HTR-8/SVneo (cell line): ENCODE measurements around the gene OR13J1.
A peak's percentile ranks its signal among the peaks of the same experiment; 100 is the strongest.

Experiments
- DNase-seq: peaks from one replicate; pipeline ENCODE4 v3.0.0; 2011; ENCODE audit warnings: low spot score, mixed read lengths; ENCODE audit not compliant: insufficient read length
- FAIRE-seq: peaks from 2 replicates; lab custom pipeline; 2011; peaks lifted over from hg19 to GRCh38; lab: Jason Lieb, UNC

OR13J1 gene

DNA sequence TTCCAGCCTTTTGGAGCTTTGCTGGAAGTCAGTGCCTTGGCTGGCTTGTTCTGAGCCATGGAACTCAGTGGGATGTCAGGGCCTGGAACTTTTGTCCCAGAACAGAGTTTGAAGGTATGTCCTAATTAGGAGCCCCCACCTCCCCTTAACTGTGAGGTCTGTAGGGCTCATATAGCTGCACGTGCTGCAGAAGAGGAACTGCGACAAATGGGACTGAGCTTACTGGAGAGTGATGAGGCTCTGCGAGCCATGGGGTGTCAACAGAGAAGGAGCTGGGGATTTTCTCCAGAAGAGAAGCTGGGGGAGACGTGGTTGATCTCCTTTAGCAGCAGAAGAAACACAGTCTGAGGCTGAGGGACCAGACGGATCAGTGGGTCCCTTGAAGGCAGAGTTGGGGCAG, 30.3 kb downstream of the OR13J1 start:
- no peak for FAIRE-seq
- DNase-seq = no peak

DNA sequence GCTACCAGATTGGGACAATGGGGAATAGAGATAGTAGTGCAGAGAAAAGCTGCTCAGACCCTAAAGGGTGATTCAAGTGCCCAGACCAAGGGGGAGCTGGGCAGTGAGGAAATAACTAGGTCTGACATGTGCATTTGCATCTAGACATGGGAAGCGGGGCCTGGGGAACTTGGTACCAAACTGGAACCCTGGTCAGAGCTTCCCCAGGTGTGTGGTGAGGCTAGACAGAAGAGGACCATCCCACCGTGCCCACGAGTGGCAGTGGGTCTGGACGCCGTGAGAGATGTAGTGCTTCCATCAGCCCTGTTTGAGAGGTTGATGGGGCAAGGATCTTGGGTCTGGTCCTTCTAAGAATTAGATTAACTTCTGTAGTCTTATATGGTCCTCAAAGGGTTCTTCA, 33.6 kb downstream of the OR13J1 start:
- no peak for FAIRE-seq

DNA sequence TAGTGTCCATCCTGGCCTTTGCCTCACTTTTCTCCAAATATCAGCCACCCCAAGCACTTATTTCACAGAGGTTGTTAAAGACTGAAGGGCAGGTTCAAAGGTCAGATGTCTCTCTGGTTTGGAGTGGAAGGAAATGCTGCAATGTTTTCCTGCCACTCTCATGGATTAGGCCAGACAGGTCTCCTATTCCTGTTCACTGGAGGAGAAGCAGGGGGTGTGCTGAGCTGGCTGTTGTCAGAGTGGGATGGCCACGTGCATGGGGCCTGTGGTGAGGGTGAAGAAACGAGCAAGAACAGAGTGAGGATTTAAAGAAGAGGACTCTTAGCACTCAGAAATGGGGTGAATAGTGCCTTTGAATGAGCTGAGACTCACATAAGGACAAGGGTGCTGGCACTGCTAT, 34.4 kb downstream of the OR13J1 start:
- DNase-seq (no peak), FAIRE-seq (no peak)

More for the DNA sequence above, 33.6 kb downstream of the OR13J1 start:
- no peak for DNase-seq

DNA sequence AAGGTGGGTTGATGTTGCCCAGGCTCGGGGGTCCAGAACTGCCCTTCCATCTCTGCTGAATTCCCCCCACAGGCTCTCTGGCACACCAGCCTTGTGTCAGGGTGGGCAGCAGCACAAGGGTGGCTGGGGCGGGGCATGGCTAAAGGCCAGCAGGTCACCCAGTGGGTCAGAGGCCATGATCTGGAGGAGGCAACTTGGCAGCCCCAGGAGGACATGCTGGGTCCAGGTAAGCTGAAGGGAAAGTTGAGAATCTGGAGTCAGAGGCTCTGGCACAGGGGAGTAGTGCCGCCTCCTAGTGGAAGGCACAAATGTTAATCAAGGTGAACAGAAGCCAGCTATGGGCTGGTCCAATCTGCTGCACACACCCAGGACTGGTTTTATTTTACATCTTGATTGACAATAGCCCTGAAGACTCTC, 35.0 kb downstream of the OR13J1 start:
- FAIRE-seq (no peak), DNase-seq (no peak)

DNA sequence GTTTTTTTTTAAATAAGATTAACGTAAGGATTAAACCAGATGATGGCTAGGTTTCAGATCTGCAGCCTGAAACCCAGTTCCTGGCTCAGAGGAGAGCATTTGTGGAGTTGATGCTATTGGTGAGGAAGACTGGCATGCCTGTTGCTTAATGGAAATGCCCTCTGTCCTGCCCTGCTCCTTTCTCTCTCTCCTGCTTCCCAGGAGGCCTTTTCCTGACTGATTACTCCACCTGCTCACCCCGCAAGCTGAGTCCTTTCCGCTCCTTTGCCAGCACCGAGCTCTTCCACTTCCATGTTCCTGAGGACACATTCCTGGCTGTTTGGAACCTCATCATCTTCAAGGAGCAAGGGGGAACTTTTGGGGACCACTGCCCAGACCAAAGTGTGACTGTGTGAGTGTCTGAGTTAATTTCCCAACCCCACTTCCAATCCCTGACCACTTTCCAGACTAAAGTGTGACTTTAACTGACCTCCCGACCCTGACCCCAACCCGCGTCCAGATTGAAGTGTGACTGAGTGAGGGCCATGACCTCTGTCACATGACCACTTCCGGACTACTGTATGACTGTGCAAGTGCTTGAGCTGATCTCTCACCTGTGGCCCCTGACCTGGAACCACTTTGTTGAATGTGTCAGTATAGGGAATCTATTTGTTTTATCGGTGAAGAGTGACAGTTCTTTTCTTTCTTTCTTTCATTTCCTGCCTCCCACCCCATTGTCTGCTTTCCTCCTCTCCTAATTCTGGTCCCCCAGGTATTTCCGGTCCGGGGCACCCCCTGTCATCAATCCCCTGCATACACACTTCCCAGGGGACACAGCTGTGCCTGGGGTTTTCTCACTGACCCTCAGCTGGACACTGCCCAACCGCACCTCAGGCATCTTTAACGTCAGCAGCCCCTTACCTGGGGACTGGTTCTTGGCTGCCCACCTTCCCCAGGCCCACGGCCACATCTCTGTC, 35.7 kb downstream of the OR13J1 start:
- FAIRE-seq = no peak

DNA sequence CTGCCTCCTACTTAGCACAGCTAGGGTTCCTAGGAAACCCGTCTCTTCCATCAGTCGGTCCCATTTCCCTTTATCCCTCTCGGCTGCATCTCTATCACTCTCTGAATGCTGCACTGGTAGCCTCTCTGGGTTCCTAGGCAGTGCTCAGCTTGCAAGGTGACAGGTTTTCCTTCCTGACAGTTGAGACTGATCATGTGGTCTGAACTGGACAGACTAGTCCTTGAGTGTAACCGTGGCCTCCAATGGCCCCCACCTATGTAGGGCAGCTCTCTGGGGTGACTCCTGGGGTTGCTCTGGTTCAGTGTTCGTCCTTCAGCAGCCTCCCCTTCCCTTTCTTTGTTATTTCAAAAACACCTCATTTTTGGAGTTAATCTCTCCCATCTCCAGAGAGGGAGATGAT, 37.4 kb downstream of the OR13J1 start:
- FAIRE-seq (no peak), DNase-seq (no peak)

More for the DNA sequence above, 35.7 kb downstream of the OR13J1 start:
- DNase-seq = no peak

DNA sequence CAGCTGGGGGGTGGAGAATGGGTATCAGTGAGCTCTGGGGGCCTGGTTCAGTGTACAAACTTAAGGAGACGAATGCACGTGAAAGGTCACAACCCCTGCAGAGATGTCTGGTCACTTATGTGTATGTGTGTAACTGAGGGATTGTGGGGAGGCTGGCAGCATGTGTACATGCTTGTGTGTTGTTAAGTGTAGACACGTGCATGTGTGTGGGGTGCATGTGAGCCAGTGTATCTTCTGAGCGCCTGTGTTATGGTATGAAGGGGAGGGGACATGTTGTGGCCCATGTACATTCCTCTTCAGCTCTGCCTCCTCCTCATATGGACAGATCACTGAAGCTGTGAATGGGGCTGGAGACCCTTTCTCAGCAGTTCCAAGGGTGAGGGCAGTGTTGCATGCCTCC, 39.2 kb downstream of the OR13J1 start:
- DNase-seq (no peak), FAIRE-seq (no peak)

DNA sequence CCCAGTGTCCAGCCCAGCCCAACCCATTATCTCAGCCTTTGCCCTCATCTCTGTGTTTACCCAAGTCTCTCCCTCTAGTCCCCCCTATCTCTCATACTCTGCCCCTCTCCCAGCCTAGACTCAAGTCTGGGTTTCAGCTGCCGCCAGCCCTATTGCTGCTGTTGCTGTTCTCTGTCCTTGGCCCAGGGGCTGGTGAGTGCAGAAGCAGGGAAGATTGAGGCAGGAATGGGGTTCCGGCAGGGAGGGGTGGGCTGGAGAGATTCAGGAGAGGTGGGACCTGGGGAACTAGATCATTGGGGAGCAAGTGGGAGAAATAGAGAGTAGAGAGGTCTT, 40.5 kb downstream of the OR13J1 start:
- DNase-seq = no peak
- no peak for FAIRE-seq

DNA sequence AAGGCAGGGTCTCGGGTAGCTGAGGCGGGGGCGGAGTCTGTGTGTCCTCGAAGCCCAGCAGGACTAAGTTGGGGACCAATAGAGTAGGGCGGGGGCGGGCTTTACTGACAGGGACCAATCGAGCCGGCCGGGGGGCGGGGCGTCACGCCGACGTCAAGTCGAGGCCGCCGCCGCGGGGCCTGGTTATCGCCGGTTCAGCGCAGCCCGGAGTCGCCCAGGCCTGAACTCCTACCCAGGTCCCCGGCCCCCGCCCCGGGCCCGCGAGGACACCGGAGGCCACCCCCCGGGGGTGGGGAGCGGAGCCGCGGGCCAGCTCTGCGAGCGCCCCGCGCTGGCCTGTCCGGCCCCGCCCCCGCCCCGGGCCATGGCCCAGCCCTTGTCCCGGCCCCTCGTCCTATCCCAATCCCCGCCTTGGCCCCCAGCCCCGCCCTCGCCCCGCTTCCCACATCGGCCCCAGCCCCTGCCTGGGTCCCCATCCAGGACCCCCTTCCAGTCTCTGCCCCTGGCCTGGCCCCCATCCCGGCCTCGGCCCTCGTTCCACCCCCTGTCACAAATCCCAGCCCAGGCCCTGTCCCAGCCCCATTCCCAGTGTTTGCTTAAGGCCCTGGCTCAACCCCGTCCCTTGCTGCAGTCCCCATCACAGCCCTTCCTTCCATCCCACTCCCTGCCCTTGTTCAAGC, 41.0 kb downstream of the OR13J1 start, which contains the start of gene TMEM8B:
Gene TMEM8B (plus strand): TSS at position 145 of the 680 bp plus-strand sequence. CDS start 220 bp downstream, at position 365.
- no peak for FAIRE-seq
- DNase-seq = peak; percentile 90

DNA sequence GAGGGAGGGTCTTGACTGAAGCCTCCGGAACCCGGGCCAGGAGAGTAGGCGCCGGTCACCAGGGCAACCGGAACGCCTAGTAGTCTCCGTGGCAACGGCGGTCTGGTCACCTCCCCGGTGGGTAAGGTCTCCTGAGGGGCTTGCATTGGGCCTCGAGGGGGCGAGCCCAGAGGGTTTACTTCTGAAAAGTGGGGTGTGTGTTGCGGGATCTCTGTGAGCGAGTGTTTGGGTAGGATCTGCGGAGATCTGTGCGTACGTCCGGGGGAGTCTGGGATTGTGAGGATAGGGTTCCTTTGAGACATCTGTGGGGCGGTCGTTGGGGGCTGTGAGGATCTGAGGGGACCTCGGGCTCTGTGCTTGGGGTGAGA, 41.5 kb downstream of the OR13J1 start, which contains the start of gene FAM221B:
Gene FAM221B (minus strand): TSS at position 17 of the 368 bp plus-strand sequence. CDS start 2,571 bp downstream, outside the sequence.
- DNase-seq (no peak), FAIRE-seq (no peak)

DNA sequence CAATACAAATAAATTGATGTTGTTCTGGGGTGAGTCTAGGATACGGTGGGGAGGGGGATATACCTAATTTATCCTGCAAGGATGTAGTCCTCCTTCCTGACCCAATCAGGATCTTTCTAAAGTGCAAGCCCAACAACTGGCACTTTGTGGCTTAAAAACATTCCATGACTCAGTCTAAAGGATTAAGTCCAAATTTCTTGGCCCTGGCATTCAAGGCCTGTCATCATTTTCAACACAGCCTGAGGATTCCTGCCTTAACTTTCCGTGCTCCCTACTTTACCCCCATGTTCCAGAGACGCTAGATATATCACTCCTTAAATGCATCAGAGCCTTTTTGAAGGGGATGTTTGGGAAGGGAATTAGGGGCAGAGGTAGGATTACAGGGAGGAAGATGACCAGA, 42.7 kb downstream of the OR13J1 start:
- FAIRE-seq (no peak), DNase-seq (no peak)

DNA sequence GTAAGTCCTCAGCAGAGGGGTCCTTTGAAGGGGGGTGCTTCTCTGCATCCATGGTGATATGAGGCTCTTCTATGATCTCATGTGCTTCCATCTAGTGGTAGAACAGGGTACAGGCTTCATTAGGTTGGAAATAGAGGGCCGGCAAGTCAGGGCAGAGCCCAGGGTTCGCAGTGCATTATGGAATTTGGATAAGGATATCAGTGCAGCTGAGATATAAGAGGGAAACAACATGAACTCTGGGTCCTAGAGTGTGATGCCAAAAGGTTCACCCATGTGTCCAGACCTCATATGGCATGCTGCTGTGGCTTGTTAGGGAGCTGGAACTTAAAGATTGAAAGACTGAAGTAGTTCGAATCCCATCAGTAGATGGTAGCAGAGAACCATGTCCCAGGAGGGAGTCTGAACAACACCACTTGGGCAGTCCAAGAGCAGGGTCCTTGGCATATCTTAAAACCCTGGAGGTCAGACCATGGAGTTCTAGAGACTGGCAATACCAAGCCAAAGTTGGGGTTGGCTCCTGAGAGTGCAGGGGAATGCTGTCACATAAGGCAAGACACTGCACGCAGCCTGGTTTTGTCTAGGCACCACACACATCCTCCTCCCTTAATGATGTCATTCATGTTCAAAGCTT, 44.0 kb downstream of the OR13J1 start:
- DNase-seq (peak; percentile 49), FAIRE-seq (no peak)

DNA sequence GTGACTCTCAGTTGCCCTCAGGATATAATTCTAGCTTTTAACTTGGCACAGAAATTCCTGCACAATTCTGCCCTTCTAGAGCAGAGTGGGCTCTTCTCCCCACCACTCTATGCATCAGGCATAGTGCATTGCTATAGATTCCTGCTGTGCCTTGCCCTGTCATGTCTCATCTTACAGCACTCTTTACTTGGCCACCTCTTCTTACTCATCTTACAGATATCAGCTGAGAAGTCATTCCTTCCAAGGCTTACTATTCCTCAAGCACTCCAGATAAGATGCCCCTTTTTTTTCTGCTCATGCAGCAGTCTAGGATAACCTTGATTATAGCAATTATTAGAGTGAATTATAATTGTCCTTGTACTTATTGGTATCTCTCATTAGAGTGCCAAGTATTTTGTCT, 47.3 kb downstream of the OR13J1 start:
- no peak for FAIRE-seq
- no peak for DNase-seq

DNA sequence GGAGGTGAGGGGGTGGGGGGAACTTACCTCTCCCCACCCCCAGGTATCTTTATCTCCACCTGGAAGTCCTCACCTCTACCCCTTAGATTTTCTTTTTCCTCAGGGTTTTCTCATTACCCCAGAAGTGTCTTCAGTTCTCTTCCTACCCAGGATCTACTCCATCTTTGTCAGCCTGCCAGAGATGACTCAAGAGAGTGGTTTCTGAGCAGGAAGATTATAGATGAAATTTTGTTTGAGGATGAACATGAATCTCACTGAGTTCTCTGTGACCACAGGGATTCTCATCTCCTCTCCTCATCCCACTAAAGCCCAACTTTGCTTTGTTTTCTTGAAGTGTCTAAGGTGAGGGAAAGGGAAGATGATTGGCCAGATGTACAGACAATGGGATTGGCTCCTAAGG, 50.1 kb downstream of the OR13J1 start:
- DNase-seq (no peak), FAIRE-seq (no peak)
